Chondrocyte (in vitro differentiated cells): ENCODE results near the gene LIN52. TPM values are rescaled to one million over a fixed set of nuclear protein-coding genes. Genes with fewer than 3 reads are reported as not detected.

Experiments used
- DNase-seq: peaks from one replicate; pipeline ENCODE4 v3.0.0; 2021; ENCODE audit warnings: mixed read lengths, low spot score
- H3K27ac Mint-ChIP-seq: one replicate; pipeline ENCODE4 v1.8.0; 2021; ENCODE audit warnings: mild to moderate bottlenecking, moderate library complexity, mixed read lengths; ENCODE audit not compliant: unreplicated experiment
- H3K27me3 Mint-ChIP-seq: 2 replicates; pipeline ENCODE4 v1.8.0; 2021; ENCODE audit warnings: low read depth, mixed read lengths
- H3K36me3 Mint-ChIP-seq: 2 replicates; pipeline ENCODE4 v1.8.0; 2021; ENCODE audit warnings: low read depth, mixed read lengths
- H3K4me1 Mint-ChIP-seq: 2 replicates; pipeline ENCODE4 v1.8.0; 2021; ENCODE audit warnings: low read depth, mild to moderate bottlenecking, mixed read lengths
- H3K4me3 Mint-ChIP-seq: one replicate; pipeline ENCODE4 v1.8.0; 2021; ENCODE audit warnings: mild to moderate bottlenecking, moderate library complexity, mixed read lengths; ENCODE audit not compliant: unreplicated experiment
- H3K9me3 Mint-ChIP-seq: 2 replicates; pipeline ENCODE4 v1.8.0; 2021; ENCODE audit warnings: low read depth, mixed read lengths
- CTCF ChIP-seq: fragments of 200-600 bp; sonication (generic); IDR thresholded peaks from 2 replicates; pipeline ENCODE4 v1.5.0; 2021; ENCODE audit warnings: antibody characterized with exemption, mild to moderate bottlenecking, moderate library complexity
- total RNA-seq: library from RNA; stranded (reverse); gene quantifications from 3 replicates; pipeline ENCODE4 v1.2.1, GENCODE V29; 2021

LIN52 gene
- total RNA-seq, 1 donor from 2014 or later, result 6.6 TPM

GRCh38 chr14:74198441-74199234 is 113.9 kb downstream of the LIN52 start:
- Mint-ChIP-seq H3K36me3 (peaks cover 11% of the 10 kb centered on the region), H3K9me3 (no peaks in the 10 kb centered on the region), H3K27ac (no peak overlapping the region), H3K4me1 (no peaks in the 10 kb centered on the region), H3K27me3 (no peaks in the 10 kb centered on the region), H3K4me3 (no peak overlapping the region)
- DNase-seq, result no peak
- no peak for TF ChIP-seq CTCF

DNA sequence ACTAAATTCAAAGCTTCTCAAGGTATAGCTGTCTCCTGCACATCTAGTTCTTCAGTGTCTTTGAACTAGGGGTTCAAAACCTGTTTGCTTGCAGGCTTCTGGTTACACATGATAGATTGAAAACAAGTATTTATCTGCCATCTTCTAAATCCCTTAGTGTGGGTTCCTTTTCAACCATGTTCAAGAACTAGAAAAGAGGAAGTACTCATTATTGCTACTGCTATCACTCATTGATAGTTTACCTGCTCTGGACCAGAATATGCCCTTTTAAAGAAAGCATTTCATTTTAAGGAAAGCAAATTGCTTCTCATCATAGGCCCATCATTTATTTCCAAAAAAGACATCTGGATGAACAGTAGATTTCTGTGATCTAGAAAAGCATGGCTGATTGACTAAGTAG is 117.4 kb downstream of the LIN52 start:
- no peaks in the 10 kb centered on the region for H3K9me3 Mint-ChIP-seq
- no peak for DNase-seq
- no peak for TF ChIP-seq CTCF
- no peak overlapping the region for H3K4me3 Mint-ChIP-seq
- peaks cover 11% of the 10 kb centered on the region for H3K36me3 Mint-ChIP-seq
- H3K27me3 Mint-ChIP-seq, result no peaks in the 10 kb centered on the region
- no peaks in the 10 kb centered on the region for H3K4me1 Mint-ChIP-seq
- H3K27ac Mint-ChIP-seq, result no peak overlapping the region

DNA sequence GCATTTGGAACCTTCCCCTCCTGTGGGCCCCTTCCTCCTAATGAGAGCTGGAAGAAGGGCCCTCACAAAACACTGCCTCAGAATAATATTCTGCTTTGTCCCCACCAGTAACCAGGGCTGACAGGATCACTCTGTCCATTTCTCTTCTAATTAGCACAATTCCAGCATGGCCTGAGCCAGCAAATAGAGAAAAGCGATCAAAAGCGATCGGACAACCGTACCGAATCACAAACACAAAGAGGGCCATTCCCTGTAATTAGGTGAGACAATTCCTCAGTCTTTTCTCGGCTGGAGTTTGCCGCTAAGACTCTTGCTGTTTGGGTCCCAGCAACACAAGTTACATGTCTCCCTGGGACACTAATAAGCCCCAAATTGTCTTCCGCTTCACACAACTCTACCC is 118.9 kb downstream of the LIN52 start:
- H3K4me3 Mint-ChIP-seq, result no peak overlapping the region
- H3K36me3 Mint-ChIP-seq, result peaks cover 11% of the 10 kb centered on the region
- H3K27me3 Mint-ChIP-seq, result no peaks in the 10 kb centered on the region
- no peaks in the 10 kb centered on the region for H3K4me1 Mint-ChIP-seq
- no peaks in the 10 kb centered on the region for H3K9me3 Mint-ChIP-seq
- no peak for DNase-seq
- no peak overlapping the region for H3K27ac Mint-ChIP-seq
- TF ChIP-seq CTCF, result no peak

GRCh38 chr14:74204491-74204890 is 119.7 kb downstream of the LIN52 start:
- Mint-ChIP-seq H3K27ac (no peak overlapping the region), H3K27me3 (no peaks in the 10 kb centered on the region), H3K9me3 (no peaks in the 10 kb centered on the region), H3K4me3 (no peak overlapping the region), H3K36me3 (peaks cover 4% of the 10 kb centered on the region), H3K4me1 (no peaks in the 10 kb centered on the region)
- no peak for DNase-seq
- no peak for TF ChIP-seq CTCF

DNA sequence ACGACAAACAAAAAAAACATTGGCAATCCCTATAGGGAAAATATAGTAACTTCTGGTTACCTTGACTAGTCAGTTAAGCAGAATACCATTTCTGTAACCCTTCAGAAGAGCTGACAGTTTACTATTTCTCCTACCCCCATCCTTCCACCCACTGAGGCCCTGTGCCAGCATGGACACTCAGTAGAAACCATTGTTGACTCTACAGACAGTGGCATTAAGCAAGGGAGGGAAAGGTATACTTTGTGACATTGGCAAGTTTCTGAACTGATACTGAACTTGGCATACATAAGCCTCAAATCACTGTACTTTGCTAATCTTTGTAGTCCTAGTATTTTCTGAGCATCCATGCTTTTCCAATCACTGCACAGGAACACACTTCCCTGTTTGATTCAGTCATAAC is 121.1 kb downstream of the LIN52 start:
- Mint-ChIP-seq H3K4me1 (no peaks in the 10 kb centered on the region), H3K27ac (no peak overlapping the region), H3K9me3 (no peaks in the 10 kb centered on the region), H3K36me3 (no peaks in the 10 kb centered on the region), H3K4me3 (no peak overlapping the region), H3K27me3 (no peaks in the 10 kb centered on the region)
- DNase-seq, result no peak
- no peak for TF ChIP-seq CTCF
